ENCODE results near the gene STAG1.
"Not testable (repeated sequence)": the region's sequence is repeated elsewhere in the genome, so short reads cannot be mapped to it uniquely, and the experiment has no call there.

Gene STAG1

DNA sequence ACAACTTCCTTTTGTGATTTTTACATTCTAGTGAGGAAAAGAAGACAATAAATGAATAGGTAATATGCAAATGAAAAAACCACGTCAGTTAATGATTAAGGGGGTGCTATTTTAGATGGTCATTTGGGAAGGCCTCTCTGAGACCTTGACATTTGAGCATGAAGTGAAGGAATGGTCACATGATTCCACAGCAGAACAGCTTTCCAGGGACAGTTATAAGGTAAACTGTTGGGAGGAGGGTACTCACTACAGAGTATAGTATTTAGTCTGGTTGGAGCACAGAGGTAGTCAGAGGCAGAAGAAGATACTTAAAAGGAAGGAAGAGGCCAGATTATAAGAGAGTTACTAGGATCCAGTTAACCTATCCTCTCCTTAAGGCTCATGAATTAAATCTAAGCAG lies 246.5 kb downstream of the STAG1 start:
- no peak for DNase-seq (ENCODE audit: low read depth in 2 of 2)

- no peak for DNase-seq (ENCODE audit: low read depth in 2 of 2)
Observed at GRCh38 chr3:136503056-136503455, 249.1 kb downstream of the STAG1 start.

DNA sequence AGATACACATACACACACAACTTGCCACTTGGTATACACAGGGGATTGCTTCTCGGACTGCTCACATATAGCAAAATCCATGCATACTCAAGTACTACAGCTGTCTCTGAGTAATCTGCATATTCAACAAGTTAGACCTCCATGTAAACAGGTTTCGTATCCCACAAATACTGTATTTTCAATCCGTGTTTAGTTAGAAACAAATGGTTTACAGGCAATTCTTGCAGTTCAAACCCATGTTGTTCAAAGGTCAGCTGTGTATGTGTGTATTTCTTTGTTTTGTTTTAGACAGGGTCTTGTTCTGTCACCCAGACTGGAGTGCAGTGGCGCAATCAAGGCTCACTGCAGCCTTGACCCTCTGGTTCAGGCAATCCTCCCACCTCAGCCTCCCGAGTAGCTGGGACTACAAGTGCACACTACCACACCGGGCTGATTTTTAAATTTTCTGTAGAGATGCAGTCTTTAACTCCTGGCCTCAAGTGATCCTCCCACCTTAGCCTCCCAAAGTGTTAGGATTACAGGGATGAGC lies 253.2 kb downstream of the STAG1 start:
- DNase-seq (ENCODE audit: low read depth in 2 of 2): no peak

- no peak for DNase-seq (ENCODE audit: low read depth in 2 of 2)
Observed at GRCh38 chr3:136495213-136495612, 257.0 kb downstream of the STAG1 start.

- DNase-seq (ENCODE audit: low read depth in 2 of 2): no peak
Observed at GRCh38 chr3:136490646-136491405, 261.4 kb downstream of the STAG1 start.

DNA sequence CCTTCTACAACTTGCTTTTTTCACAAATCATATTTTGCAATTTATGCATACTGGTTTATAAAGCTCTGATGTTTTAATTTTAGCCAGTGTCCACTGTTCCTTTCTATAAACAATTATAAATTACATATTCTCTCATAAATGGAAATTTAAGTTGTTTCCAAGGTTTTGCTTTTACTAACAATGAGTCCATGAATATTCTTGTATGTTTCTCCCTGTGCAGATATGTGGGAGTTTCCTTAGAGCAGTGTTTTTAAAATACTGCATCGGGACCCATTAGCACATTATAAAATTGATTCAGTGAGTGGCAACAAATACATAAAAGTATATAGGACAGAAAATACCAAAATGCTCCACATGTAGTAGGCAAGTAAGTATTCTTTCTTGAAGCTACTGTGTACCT lies 266.4 kb downstream of the STAG1 start:
- DNase-seq (ENCODE audit: low read depth in 2 of 2): no peak

- no peak for DNase-seq (ENCODE audit: low read depth in 2 of 2)
Observed at GRCh38 chr3:136476280-136476679, 275.9 kb downstream of the STAG1 start.

GRCh38 chr3:136474876-136475275 lies 277.3 kb downstream of the STAG1 start:
- DNase-seq (ENCODE audit: low read depth in 2 of 2): not testable (repeated sequence)

GRCh38 chr3:136473716-136474326 lies 278.4 kb downstream of the STAG1 start:
- DNase-seq (ENCODE audit: low read depth in 2 of 2): no peak

GRCh38 chr3:136465296-136465695 lies 286.9 kb downstream of the STAG1 start:
- no peak for DNase-seq (ENCODE audit: low read depth in 2 of 2)

DNA sequence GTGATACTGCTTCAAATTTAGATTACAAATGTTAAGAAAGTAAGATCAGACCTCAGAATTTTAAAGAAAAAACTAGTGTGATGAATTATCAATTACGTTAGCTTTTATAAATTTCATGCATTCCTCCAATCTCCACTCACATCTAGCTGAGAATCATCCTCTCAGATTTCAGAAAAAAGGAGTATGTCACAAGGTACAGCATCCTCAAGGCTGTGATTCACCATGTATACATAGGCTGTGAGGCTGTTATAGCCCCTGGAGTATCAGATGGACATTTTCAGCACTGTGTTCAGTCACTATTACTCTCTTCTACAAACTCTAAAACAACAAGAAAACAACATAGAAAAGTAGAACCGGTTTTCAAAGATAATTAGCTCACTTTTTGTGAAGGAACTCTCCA lies 287.7 kb downstream of the STAG1 start:
- DNase-seq (ENCODE audit: low read depth in 2 of 2): no peak

DNA sequence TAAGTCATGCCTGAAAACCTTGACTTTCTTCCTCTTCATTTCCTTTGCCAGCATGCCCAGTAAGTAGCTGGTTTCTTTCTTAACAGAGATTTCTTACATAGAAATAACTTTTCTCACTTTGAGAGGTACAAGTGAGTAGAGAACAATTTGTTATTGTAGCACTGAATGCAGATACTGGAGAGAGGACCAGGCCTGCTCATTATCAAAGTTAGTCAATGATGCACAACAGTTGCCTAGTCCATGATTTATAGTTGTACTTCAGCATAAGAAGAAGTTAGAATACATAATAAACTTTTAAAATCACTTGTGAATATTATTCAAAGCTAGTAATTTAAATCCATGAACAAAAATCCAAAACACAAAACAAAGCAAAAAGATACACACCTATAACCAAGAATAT lies 289.0 kb downstream of the STAG1 start:
- no peak for DNase-seq (ENCODE audit: low read depth in 2 of 2)

GRCh38 chr3:136457793-136458192 lies 294.4 kb downstream of the STAG1 start:
- DNase-seq (ENCODE audit: low read depth in 2 of 2): no peak

DNA sequence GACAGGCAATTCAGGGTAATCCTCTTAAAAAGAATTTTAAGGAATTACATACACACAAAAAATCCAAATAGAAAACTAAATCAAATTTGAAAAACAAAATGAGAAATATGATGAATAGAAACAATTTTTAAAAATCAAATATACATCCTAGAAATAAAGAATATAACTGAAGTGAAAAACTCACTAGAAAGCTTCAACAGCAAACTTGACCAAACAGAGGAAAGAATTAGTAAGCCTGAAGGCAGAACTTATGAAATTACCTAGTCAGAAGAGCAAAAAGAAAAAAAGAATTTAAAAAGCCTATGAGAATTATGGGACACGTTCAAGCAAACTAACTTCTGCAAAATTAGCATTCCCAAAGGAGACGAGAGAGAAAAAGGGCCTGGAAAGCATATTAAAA lies 296.0 kb downstream of the STAG1 start:
- no peak for DNase-seq (ENCODE audit: low read depth in 2 of 2)

DNA sequence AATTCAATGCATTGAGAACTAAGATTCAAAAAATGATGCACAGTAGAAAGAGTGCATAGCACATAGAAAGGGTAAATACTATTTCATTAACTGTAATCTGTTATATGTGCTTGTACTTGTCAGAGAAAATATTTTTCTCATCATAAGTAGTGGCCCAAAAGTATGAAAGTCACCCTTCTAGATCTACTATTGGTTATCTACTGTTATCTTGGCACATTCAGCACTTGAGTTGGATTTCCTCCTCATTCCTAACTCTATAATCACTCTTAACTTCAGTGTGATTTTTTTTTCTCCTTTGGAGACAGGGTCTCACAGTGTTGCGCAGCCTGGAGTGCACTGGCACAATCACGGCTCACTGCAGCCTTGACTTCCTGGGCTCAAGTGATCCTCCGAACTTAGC lies 307.6 kb downstream of the STAG1 start:
- DNase-seq (ENCODE audit: low read depth in 2 of 2): no peak

GRCh38 chr3:136437043-136437442 lies 315.1 kb downstream of the STAG1 start:
- DNase-seq (ENCODE audit: low read depth in 2 of 2): no peak

- no peak for DNase-seq (ENCODE audit: low read depth in 2 of 2)
Observed at GRCh38 chr3:136434429-136434828, 317.7 kb downstream of the STAG1 start.

DNA sequence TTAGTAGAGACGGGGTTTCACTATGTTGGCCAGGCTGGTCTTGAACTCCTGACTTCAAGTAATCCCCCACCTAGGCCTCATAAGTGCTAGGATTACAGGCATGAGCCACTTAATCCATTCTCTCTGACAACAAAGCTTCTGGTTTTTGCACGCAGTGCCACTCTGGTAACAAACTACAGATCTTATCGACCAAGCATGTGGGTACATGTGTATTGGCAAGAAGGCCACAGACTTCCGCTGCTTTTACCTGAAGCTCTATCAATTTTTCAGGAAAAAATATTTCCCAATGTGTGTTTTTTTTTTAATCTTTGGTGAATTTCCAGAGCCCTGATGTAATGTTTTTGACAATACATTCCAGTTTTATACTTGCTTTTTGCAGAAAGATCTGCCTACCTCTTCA lies 319.5 kb downstream of the STAG1 start:
- no peak for DNase-seq (ENCODE audit: low read depth in 2 of 2)

GRCh38 chr3:136428167-136428566 lies 324.0 kb downstream of the STAG1 start:
- no peak for DNase-seq (ENCODE audit: low read depth in 2 of 2)

DNA sequence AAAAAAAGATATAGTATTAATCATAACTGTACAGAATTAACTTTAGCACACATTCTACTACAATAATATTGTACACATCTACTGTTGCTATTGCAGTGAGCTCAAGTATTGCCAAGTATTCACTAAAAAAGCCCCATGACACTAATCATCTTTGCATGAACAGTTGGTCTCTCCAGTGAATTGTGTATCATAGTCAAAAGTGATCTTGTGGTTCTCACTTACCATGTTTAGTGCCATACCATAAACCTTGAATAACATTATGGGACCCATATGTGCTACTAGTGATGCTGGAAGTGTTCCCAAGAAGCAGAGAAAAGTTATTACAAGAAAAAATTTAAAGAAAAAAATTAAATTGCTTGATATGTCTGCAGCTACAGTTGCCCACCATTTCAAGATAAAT lies 324.9 kb downstream of the STAG1 start:
- no peak for DNase-seq (ENCODE audit: low read depth in 2 of 2)

DNA sequence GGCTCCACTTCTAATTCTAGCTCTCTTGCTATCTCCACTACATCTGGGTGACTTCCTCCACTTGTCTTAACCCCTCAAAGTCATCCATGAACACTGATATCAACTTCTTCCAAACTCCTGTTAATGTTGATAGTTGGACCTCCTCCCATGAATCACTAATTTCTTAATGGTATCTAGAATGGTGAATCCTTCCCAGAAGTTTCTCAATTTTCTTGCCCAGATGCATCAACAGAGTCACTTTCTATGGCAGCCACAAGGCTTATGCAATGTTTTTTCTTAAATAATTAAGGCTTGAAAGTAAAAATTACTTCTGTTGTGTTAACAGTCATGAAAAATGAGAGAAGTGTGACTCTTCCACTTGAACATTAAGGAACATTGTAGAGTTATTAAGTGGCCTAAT lies 337.7 kb downstream of the STAG1 start:
- no peak for DNase-seq (ENCODE audit: low read depth in 2 of 2)

DNA sequence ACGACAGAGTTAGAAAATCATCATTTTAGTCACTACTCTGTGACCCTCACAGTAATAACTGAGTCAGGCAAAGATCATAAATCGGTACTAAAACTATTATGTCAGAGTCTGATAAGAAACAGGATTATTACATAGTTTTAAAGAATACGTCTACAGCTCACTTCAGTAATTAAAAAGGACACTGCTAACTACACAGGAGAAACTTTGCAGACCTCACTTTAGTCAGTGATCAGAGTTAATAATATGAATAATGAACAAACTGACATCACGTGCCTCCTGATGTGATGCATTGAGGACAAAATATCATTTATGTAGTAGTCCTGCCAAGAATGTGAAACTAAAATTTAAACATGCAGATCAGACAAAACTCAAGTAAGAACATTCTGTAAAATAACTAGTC lies 339.9 kb downstream of the STAG1 start:
- DNase-seq (ENCODE audit: low read depth in 2 of 2): no peak

DNA sequence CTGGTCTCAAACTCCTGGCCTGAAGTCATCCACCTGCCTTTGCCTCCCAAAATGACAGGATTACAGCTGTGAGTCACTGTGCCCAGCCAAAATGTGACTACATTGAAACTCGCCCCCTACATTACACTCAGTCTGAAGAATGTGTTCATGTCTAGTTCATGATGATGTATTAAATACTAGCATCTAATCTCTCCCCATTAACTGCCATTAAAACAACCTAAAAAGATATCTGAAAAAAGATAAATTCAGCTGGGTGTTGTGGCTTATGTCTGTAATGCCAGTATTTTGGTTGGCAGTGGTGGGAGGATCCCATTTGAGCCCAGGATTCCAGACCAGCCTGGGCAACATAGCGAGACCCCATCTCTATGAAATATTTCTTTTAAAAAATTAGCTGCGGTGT lies 342.6 kb downstream of the STAG1 start:
- no peak for DNase-seq (ENCODE audit: low read depth in 2 of 2)
